ENCODE data around the gene TRAPPC14. TPM values are rescaled to one million over a fixed set of nuclear protein-coding genes. Genes with fewer than 3 reads are reported as not detected.
A peak's percentile ranks its signal among the peaks of the same experiment; 100 is the strongest.

TRAPPC14 gene
- total and polyA plus RNA-seq, 2 of the 8 experiments (the other 6 are each of a cell fraction or from before 2014, with no cell fraction given): 11.9 to 22.1 TPM

GRCh38 chr7:100119072-100119969 lies 39.2 kb downstream of the TRAPPC14 start, which contains the start of the genes CNPY4 and TAF6 (continued):
- TF ChIP-seq CHD1 (IDR thresholded peaks at IDR 0.05; ENCODE audit: low read depth, low read length): no peak
- TF ChIP-seq, protein P1, sequence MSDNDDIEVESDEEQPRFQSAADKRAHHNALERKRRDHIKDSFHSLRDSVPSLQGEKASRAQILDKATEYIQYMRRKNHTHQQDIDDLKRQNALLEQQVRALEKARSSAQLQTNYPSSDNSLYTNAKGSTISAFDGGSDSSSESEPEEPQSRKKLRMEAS (IDR thresholded peaks at IDR 0.05): peak; percentile 31; the same call in 1 of the 2 replicates
- TF ChIP-seq TCF12 (IDR thresholded peaks at IDR 0.05; ENCODE audit: low read depth, low read length): no peak
- no peak for TF ChIP-seq RAD21 (IDR thresholded peaks at IDR 0.05 in 1 of 2, conservative IDR thresholded peaks at IDR 0.05 in 1 of 2; ENCODE audit: low read depth in 2 of 2, low read length in 2 of 2)
- no peak for TF ChIP-seq JUND (IDR thresholded peaks at IDR 0.05; ENCODE audit: low read length)
- TF ChIP-seq CREB1 (IDR thresholded peaks at IDR 0.05): peak; percentile 63
- no peak for TF ChIP-seq CBX8 (IDR thresholded peaks at IDR 0.05; ENCODE audit: borderline replicate concordance, low read depth, low read length)
- no peak for TF ChIP-seq SRF (IDR thresholded peaks at IDR 0.05; ENCODE audit: low read depth, low read length)
- TF ChIP-seq SUZ12 (IDR thresholded peaks at IDR 0.05; ENCODE audit: low read length): no peak
- TF ChIP-seq, protein P2, sequence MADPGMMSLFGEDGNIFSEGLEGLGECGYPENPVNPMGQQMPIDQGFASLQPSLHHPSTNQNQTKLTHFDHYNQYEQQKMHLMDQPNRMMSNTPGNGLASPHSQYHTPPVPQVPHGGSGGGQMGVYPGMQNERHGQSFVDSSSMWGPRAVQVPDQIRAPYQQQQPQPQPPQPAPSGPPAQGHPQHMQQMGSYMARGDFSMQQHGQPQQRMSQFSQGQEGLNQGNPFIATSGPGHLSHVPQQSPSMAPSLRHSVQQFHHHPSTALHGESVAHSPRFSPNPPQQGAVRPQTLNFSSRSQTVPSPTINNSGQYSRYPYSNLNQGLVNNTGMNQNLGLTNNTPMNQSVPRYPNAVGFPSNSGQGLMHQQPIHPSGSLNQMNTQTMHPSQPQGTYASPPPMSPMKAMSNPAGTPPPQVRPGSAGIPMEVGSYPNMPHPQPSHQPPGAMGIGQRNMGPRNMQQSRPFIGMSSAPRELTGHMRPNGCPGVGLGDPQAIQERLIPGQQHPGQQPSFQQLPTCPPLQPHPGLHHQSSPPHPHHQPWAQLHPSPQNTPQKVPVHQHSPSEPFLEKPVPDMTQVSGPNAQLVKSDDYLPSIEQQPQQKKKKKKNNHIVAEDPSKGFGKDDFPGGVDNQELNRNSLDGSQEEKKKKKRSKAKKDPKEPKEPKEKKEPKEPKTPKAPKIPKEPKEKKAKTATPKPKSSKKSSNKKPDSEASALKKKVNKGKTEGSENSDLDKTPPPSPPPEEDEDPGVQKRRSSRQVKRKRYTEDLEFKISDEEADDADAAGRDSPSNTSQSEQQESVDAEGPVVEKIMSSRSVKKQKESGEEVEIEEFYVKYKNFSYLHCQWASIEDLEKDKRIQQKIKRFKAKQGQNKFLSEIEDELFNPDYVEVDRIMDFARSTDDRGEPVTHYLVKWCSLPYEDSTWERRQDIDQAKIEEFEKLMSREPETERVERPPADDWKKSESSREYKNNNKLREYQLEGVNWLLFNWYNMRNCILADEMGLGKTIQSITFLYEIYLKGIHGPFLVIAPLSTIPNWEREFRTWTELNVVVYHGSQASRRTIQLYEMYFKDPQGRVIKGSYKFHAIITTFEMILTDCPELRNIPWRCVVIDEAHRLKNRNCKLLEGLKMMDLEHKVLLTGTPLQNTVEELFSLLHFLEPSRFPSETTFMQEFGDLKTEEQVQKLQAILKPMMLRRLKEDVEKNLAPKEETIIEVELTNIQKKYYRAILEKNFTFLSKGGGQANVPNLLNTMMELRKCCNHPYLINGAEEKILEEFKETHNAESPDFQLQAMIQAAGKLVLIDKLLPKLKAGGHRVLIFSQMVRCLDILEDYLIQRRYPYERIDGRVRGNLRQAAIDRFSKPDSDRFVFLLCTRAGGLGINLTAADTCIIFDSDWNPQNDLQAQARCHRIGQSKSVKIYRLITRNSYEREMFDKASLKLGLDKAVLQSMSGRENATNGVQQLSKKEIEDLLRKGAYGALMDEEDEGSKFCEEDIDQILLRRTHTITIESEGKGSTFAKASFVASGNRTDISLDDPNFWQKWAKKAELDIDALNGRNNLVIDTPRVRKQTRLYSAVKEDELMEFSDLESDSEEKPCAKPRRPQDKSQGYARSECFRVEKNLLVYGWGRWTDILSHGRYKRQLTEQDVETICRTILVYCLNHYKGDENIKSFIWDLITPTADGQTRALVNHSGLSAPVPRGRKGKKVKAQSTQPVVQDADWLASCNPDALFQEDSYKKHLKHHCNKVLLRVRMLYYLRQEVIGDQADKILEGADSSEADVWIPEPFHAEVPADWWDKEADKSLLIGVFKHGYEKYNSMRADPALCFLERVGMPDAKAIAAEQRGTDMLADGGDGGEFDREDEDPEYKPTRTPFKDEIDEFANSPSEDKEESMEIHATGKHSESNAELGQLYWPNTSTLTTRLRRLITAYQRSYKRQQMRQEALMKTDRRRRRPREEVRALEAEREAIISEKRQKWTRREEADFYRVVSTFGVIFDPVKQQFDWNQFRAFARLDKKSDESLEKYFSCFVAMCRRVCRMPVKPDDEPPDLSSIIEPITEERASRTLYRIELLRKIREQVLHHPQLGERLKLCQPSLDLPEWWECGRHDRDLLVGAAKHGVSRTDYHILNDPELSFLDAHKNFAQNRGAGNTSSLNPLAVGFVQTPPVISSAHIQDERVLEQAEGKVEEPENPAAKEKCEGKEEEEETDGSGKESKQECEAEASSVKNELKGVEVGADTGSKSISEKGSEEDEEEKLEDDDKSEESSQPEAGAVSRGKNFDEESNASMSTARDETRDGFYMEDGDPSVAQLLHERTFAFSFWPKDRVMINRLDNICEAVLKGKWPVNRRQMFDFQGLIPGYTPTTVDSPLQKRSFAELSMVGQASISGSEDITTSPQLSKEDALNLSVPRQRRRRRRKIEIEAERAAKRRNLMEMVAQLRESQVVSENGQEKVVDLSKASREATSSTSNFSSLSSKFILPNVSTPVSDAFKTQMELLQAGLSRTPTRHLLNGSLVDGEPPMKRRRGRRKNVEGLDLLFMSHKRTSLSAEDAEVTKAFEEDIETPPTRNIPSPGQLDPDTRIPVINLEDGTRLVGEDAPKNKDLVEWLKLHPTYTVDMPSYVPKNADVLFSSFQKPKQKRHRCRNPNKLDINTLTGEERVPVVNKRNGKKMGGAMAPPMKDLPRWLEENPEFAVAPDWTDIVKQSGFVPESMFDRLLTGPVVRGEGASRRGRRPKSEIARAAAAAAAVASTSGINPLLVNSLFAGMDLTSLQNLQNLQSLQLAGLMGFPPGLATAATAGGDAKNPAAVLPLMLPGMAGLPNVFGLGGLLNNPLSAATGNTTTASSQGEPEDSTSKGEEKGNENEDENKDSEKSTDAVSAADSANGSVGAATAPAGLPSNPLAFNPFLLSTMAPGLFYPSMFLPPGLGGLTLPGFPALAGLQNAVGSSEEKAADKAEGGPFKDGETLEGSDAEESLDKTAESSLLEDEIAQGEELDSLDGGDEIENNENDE (IDR thresholded peaks at IDR 0.05; ENCODE audit: insufficient replicate concordance, low read length): no peak

All from H1 (cell line).